Muscle layer of colon (tissue), 2 donors: ENCODE data around the gene TMEM178B.

ENCODE experiments used
- H3K27ac ChIP-seq: one replicate; pipeline ENCODE4 v1.7.0; 2013; ENCODE audit warnings: low read depth, mild to moderate bottlenecking, low read length, moderate library complexity
- H3K27me3 ChIP-seq, 2 donors: one replicate each; pipeline ENCODE4 v1.7.0; 2013; ENCODE audit warnings: low read length in 2 of 2, mild to moderate bottlenecking in 2 of 2; ENCODE audit not compliant: insufficient read depth in 2 of 2, control insufficient read depth in 1 of 2
- H3K36me3 ChIP-seq: one replicate; pipeline ENCODE4 v1.7.0; 2013; ENCODE audit warnings: mild to moderate bottlenecking, low read length; ENCODE audit not compliant: insufficient read depth
- H3K4me1 ChIP-seq: one replicate; pipeline ENCODE4 v1.7.0; 2013; ENCODE audit warnings: mild to moderate bottlenecking, low read length; ENCODE audit not compliant: insufficient read depth
- H3K4me3 ChIP-seq, 2 donors: one replicate each; pipeline ENCODE4 v1.7.0; 2013; ENCODE audit warnings: low read length in 2 of 2, low read depth in 1 of 2, mild to moderate bottlenecking in 1 of 2, moderate library complexity in 1 of 2
- H3K9ac ChIP-seq: one replicate; pipeline ENCODE4 v1.7.0; 2013; ENCODE audit warnings: low read length
- H3K9me3 ChIP-seq: one replicate; pipeline ENCODE4 v1.7.0; 2013; ENCODE audit warnings: mild to moderate bottlenecking, low read length
- donor health status: abdominal sarcoma.
- donor health status: Adenocarcinoma of cecum.

TMEM178B gene

DNA sequence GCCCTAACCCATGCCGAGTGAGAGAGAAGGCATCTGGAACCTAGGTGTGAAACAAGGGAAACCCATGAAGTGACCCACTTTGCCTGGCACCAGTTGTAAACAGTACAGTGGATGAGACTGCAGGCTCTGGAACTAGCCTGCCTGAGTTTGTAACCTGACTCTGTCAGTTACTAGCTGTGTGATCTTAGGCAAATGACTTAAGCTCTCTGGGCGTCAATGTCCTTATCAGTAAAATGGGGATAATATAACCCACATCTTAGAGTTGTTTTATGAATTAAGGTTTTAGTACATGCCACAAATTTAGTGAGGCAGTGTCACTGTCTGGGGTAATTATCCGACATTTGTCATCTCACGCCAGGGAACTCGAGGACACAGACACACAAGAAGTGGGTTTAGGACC lies 394.5 kb downstream of the TMEM178B start:
- Histone ChIP-seq H3K4me1 (no peaks in the 10 kb centered on the region), H3K9ac (no peak overlapping the region), H3K36me3 (no peaks in the 10 kb centered on the region), H3K27ac (no peak overlapping the region), H3K9me3 (no peaks in the 10 kb centered on the region), H3K4me3 (no peak overlapping the region), H3K27me3 (no peaks in the 10 kb centered on the region)

DNA sequence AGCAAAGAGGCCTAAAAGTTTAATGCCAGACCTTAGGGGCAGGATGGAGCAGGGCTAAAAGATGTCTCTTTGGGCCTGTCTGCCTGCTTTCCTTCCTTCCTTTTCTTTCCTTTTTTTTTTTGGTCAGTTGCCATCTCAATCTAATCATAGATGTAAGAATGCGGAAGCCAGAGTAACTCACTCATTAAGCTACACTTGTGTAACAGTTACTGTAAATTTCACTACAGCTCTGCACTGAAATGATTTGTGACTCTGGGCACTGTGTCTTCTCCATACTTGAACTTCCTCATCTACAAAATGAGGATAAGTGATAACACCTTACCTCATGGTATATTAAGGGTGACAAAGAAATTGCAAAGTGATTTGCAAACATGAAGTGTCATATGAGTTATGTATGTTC lies 401.8 kb downstream of the TMEM178B start:
- Histone ChIP-seq H3K27ac (no peak overlapping the region), H3K27me3 (no peaks in the 10 kb centered on the region), H3K9ac (no peak overlapping the region), H3K4me3 (no peak overlapping the region), H3K4me1 (no peaks in the 10 kb centered on the region), H3K9me3 (no peaks in the 10 kb centered on the region), H3K36me3 (no peaks in the 10 kb centered on the region)

DNA sequence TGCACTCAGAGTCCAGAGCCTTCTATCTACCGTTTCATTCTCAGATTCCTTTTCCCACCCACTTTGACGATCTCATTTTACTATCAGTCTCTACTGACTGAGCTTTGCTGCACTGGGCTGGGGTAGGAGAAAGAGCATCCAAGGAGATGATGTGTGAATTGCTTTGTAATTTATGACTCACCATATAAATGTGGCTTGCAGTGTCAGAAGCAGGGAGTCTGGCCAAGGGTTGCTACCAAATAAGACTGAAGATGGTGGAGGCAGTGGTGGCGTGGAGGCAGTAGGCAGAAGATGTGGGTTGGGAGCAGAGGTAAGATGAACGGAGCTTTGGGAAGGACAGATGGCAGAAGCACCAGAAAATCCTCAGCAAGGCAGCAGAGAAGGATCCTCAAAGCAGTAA lies 404.0 kb downstream of the TMEM178B start:
- Histone ChIP-seq H3K27ac (no peak overlapping the region), H3K4me1 (no peaks in the 10 kb centered on the region), H3K9ac (no peak overlapping the region), H3K36me3 (no peaks in the 10 kb centered on the region), H3K9me3 (no peaks in the 10 kb centered on the region), H3K27me3 (no peaks in the 10 kb centered on the region), H3K4me3 (no peak overlapping the region)

DNA sequence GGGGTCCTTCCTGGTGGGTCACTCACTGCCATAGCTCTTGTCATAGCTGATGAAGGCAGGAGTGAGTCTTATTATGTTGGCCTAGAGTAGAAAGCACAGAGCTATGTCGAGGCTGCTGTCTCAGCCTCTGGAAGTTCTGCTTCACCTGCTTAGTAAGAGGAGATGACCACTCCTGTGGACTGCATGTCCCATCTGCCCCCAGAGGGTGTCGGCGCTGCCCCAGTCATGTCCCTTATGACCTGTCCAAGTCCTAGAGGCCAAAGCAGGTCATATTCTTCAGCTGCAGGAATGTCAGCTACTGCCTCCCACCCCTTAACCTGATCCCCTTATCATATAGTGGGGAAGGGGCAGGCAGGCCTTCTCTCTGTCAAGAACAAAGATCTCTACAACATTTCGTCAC lies 405.0 kb downstream of the TMEM178B start:
- no peak overlapping the region for H3K9ac ChIP-seq
- H3K4me1 ChIP-seq, result no peaks in the 10 kb centered on the region
- no peaks in the 10 kb centered on the region for H3K36me3 ChIP-seq
- H3K27me3 ChIP-seq, result no peaks in the 10 kb centered on the region
- H3K9me3 ChIP-seq, result no peaks in the 10 kb centered on the region
- no peak overlapping the region for H3K27ac ChIP-seq
- no peak overlapping the region for H3K4me3 ChIP-seq

DNA sequence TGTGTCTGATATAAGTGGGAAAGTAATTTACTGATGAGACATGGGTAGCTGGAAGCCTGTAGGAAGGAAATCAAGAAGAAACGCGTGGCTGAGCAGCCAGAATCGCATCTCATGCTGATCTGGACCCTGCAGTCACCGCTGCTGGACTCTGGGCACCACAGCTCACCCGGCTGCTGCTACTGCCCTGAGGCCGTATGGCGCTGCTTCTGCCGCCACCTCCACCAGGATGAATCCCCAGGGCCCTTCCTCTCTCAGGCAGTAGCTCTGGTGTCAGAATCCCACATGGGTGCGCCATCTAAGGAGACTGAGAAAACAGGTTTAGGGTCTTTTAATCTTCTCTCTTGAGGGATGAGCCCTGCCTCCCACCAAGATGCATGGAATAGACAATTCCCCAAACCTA lies 407.1 kb downstream of the TMEM178B start:
- H3K4me3 ChIP-seq, result no peak overlapping the region
- no peak overlapping the region for H3K27ac ChIP-seq
- no peaks in the 10 kb centered on the region for H3K4me1 ChIP-seq
- no peaks in the 10 kb centered on the region for H3K9me3 ChIP-seq
- H3K9ac ChIP-seq, result no peak overlapping the region
- no peaks in the 10 kb centered on the region for H3K27me3 ChIP-seq
- H3K36me3 ChIP-seq, result no peaks in the 10 kb centered on the region

DNA sequence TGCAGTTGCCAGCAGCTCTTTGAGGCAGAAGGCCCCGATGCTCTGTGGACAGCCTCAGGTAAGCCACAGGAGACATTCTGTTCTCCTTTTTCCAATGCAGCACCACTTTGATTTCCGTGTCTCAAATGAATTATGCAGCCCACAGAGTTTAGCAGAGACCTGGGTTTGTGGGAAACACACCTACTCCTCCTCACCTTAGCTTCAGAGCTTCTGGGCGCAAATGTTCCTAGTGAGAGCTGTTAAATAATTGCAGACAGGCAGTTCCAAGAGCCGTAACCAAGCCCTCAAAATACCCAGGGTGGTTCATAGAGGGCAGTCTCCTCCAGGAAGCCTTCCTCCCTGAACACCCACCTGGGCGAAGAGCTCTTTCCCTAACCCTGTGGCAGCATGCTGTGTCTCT lies 408.1 kb downstream of the TMEM178B start:
- no peak overlapping the region for H3K4me3 ChIP-seq
- H3K9ac ChIP-seq, result no peak overlapping the region
- H3K27ac ChIP-seq, result no peak overlapping the region
- no peaks in the 10 kb centered on the region for H3K36me3 ChIP-seq
- H3K27me3 ChIP-seq, result no peaks in the 10 kb centered on the region
- no peaks in the 10 kb centered on the region for H3K9me3 ChIP-seq
- H3K4me1 ChIP-seq, result no peaks in the 10 kb centered on the region

DNA sequence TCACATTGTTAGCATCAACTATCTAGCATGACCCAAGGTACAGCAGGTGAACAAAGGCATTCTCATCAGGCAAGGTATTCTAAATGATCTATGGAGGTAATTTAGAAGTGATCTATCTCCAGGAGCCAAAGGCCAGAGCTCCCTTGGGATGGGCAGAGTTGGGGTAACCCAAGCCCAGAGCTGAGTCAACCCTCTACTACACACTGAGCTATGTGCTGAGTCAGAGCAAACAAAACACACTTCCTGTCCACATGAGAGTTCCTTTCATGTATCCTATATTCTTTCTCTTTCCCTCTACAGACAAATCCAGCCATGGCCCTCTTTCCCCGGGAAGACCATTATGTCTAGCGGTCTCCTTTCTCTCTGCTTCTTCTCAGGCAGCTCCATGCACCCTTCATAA lies 409.2 kb downstream of the TMEM178B start:
- Histone ChIP-seq H3K27me3 (no peaks in the 10 kb centered on the region), H3K27ac (no peak overlapping the region), H3K4me1 (no peaks in the 10 kb centered on the region), H3K4me3 (no peak overlapping the region), H3K9me3 (no peaks in the 10 kb centered on the region), H3K36me3 (no peaks in the 10 kb centered on the region), H3K9ac (no peak overlapping the region)

DNA sequence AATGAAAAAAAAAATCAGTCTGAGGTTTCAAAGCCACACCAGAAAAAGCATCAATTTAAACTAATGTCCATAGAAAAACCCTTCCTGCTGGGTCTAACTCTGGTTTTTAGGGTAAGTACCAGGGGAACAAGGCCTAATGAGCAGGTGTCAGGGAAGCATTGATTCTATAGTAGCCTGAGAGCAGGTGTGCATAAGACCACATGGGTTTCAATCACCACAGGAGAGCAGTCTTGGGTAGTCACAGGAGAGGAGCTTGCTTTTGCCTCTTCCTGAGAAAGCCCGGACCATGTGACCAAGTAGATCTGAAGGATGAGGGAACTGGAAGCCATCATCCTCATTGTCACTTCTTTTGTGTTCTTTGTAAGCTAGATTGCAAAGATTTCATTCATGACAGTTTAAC lies 411.0 kb downstream of the TMEM178B start:
- Histone ChIP-seq H3K4me3 (no peak overlapping the region), H3K27ac (no peak overlapping the region), H3K36me3 (no peaks in the 10 kb centered on the region), H3K27me3 (no peaks in the 10 kb centered on the region), H3K9me3 (no peaks in the 10 kb centered on the region), H3K9ac (no peak overlapping the region), H3K4me1 (no peaks in the 10 kb centered on the region)

DNA sequence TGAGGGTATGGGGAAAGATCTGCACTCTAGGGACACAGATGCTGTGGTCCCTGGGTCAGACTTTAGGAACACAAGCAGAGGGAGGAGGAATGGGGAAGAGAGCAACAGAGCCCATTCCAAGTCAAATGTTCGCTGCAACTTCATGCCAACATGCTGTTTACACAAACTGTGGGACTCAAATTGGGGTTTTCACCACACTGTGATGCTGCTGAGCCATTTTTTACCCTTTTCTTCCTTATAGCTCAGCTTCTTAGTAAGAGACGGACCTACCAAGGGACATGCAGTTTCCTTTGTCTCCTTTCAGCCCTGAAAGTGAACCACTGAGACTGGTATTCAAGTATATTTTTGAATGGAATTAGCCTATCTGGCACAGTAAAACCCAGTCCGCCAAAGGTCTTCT lies 413.1 kb downstream of the TMEM178B start:
- H3K4me1 ChIP-seq, result no peaks in the 10 kb centered on the region
- H3K36me3 ChIP-seq, result no peaks in the 10 kb centered on the region
- H3K9me3 ChIP-seq, result no peaks in the 10 kb centered on the region
- no peak overlapping the region for H3K9ac ChIP-seq
- no peak overlapping the region for H3K4me3 ChIP-seq
- H3K27ac ChIP-seq, result no peak overlapping the region
- H3K27me3 ChIP-seq, result no peaks in the 10 kb centered on the region

DNA sequence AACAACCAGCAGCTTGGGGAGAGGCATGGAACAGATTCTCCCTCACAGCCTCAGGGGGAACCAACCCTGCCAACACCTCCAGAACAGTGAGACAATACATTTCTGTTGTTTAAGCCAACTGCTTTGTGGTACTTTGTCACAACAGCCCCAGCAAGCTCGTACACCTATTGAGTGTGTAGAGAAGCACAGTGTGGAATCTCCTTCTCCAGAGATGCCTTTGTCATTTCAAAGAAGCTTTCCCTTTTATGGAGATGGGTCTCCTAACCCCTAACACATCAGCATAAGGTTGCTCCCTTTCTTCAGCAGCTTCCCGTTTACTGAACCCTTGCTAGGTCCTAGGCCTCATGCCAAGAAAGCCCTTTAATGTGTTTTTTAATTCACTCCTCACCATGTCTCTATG lies 416.6 kb downstream of the TMEM178B start:
- no peaks in the 10 kb centered on the region for H3K36me3 ChIP-seq
- H3K4me1 ChIP-seq, result no peaks in the 10 kb centered on the region
- H3K27me3 ChIP-seq, result no peaks in the 10 kb centered on the region
- H3K4me3 ChIP-seq, result no peak overlapping the region
- no peak overlapping the region for H3K9ac ChIP-seq
- no peak overlapping the region for H3K27ac ChIP-seq
- no peaks in the 10 kb centered on the region for H3K9me3 ChIP-seq

DNA sequence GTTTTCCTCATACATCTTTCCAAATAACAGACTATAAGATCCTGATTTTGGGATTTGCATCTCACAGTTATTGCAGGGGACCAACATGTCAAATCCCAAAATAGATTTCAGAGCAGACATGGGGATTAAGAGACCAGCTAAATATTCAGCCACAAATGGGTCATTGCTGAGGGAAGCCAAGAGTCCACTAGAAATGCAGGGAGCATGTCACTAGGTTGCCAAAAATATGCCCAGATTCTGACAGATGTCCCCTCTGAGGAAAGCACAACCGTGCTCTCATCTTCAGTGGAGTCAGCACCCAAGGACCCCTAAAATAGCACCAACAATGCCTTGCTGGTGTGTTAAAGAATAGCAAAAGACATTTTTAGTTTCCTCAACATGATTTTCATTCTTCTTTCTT lies 421.2 kb downstream of the TMEM178B start:
- H3K9me3 ChIP-seq, result no peaks in the 10 kb centered on the region

DNA sequence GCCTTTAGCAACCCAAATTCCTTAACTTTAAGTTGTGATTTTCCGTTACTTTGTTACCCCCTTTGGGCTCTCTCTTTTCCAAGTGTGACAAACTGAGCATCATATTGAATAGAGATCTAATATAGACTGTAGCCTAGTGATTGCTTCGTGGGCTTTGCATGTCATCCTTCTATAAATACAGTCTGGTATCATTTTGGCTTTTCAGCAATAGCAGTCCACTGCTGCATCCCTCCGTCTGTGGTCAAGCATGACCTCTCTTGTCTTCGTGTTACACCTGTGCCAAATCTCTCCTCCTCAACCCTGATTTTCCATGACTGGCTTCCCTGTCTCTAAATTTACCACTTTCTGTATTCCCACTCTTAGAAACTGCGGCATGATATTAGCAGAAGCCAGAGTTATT lies 423.5 kb downstream of the TMEM178B start:
- Histone ChIP-seq H3K9ac (no peak overlapping the region), H3K27ac (no peak overlapping the region), H3K36me3 (no peaks in the 10 kb centered on the region), H3K4me3 (no peak overlapping the region), H3K27me3 (no peaks in the 10 kb centered on the region), H3K9me3 (no peaks in the 10 kb centered on the region), H3K4me1 (no peaks in the 10 kb centered on the region)

More for the DNA sequence above, 421.2 kb downstream of the TMEM178B start:
- Histone ChIP-seq H3K36me3 (no peaks in the 10 kb centered on the region), H3K4me3 (no peak overlapping the region), H3K9ac (no peak overlapping the region), H3K27me3 (no peaks in the 10 kb centered on the region), H3K27ac (no peak overlapping the region), H3K4me1 (no peaks in the 10 kb centered on the region)
